ENCODE measurements around the gene ALK.

ALK gene

GRCh38 chr2:29689666-29690065, 231.7 kb downstream of the ALK start:
- Mint-ChIP-seq H3K4me3 (no peak overlapping the region), H3K27ac (no peak overlapping the region), H3K4me1 (no peaks in the 10 kb centered on the region), H3K9me3 (no peaks in the 10 kb centered on the region), H3K36me3 (no peaks in the 10 kb centered on the region)
- DNase-seq (ENCODE audit: low spot score in 2 of 2) (no peak), ATAC-seq (no peak)

- DNase-seq (ENCODE audit: low spot score in 2 of 2) (no peak), ATAC-seq (no peak)
- Mint-ChIP-seq H3K4me3 (no peak overlapping the region), H3K9me3 (no peaks in the 10 kb centered on the region), H3K36me3 (no peaks in the 10 kb centered on the region), H3K27ac (no peak overlapping the region), H3K4me1 (no peaks in the 10 kb centered on the region)
These were observed 233.0 kb downstream of the ALK start for GRCh38 chr2:29688429-29688828.

- DNase-seq (ENCODE audit: low spot score in 2 of 2) = no peak
- no peak overlapping the region for H3K4me3 Mint-ChIP-seq
- no peaks in the 10 kb centered on the region for H3K36me3 Mint-ChIP-seq
- no peak overlapping the region for H3K27ac Mint-ChIP-seq
- no peak for ATAC-seq
- H3K9me3 Mint-ChIP-seq = no peaks in the 10 kb centered on the region
- H3K4me1 Mint-ChIP-seq = no peaks in the 10 kb centered on the region
These were observed 234.3 kb downstream of the ALK start for GRCh38 chr2:29687121-29687520.

- ATAC-seq = no peak
- H3K36me3 Mint-ChIP-seq = no peaks in the 10 kb centered on the region
- no peak for DNase-seq (ENCODE audit: low spot score in 2 of 2)
- peaks cover 6% of the 10 kb centered on the region for H3K9me3 Mint-ChIP-seq
- H3K27ac Mint-ChIP-seq = no peak overlapping the region
- H3K4me3 Mint-ChIP-seq = no peak overlapping the region
- H3K4me1 Mint-ChIP-seq = no peaks in the 10 kb centered on the region
These were observed 244.4 kb downstream of the ALK start for GRCh38 chr2:29676886-29677453.

GRCh38 chr2:29664578-29664977, 256.8 kb downstream of the ALK start:
- Mint-ChIP-seq H3K36me3 (no peaks in the 10 kb centered on the region), H3K27ac (no peak overlapping the region), H3K4me1 (no peaks in the 10 kb centered on the region), H3K9me3 (peaks cover 2% of the 10 kb centered on the region), H3K4me3 (no peak overlapping the region)
- ATAC-seq (no peak), DNase-seq (ENCODE audit: low spot score in 2 of 2) (no peak)

- no peak overlapping the region for H3K4me3 Mint-ChIP-seq
- DNase-seq (ENCODE audit: low spot score in 2 of 2) = no peak
- H3K27ac Mint-ChIP-seq = no peak overlapping the region
- no peaks in the 10 kb centered on the region for H3K36me3 Mint-ChIP-seq
- no peak for ATAC-seq
- H3K4me1 Mint-ChIP-seq = no peaks in the 10 kb centered on the region
- no peaks in the 10 kb centered on the region for H3K9me3 Mint-ChIP-seq
These were observed 258.1 kb downstream of the ALK start for GRCh38 chr2:29663268-29663667.

GRCh38 chr2:29662861-29663260, 258.5 kb downstream of the ALK start:
- H3K36me3 Mint-ChIP-seq = no peaks in the 10 kb centered on the region
- ATAC-seq (no peak), DNase-seq (ENCODE audit: low spot score in 2 of 2) (no peak)
- H3K9me3 Mint-ChIP-seq = no peaks in the 10 kb centered on the region
- H3K27ac Mint-ChIP-seq = no peak overlapping the region
- H3K4me1 Mint-ChIP-seq = no peaks in the 10 kb centered on the region
- no peak overlapping the region for H3K4me3 Mint-ChIP-seq

- Mint-ChIP-seq H3K27ac (no peak overlapping the region), H3K4me3 (no peak overlapping the region), H3K4me1 (no peaks in the 10 kb centered on the region), H3K36me3 (no peaks in the 10 kb centered on the region), H3K9me3 (no peaks in the 10 kb centered on the region)
- DNase-seq (ENCODE audit: low spot score in 2 of 2) (no peak), ATAC-seq (no peak)
These were observed 261.2 kb downstream of the ALK start for GRCh38 chr2:29660201-29660600.

- no peak for DNase-seq (ENCODE audit: low spot score in 2 of 2)
- H3K4me1 Mint-ChIP-seq = no peaks in the 10 kb centered on the region
- no peaks in the 10 kb centered on the region for H3K36me3 Mint-ChIP-seq
- no peak for ATAC-seq
- H3K9me3 Mint-ChIP-seq = no peaks in the 10 kb centered on the region
- no peak overlapping the region for H3K4me3 Mint-ChIP-seq
- H3K27ac Mint-ChIP-seq = no peak overlapping the region
These were observed 262.2 kb downstream of the ALK start for GRCh38 chr2:29659178-29659577.

GRCh38 chr2:29657674-29658073, 263.7 kb downstream of the ALK start:
- Mint-ChIP-seq H3K27ac (no peak overlapping the region), H3K36me3 (no peaks in the 10 kb centered on the region), H3K9me3 (no peaks in the 10 kb centered on the region), H3K4me1 (no peaks in the 10 kb centered on the region), H3K4me3 (no peak overlapping the region)
- DNase-seq (ENCODE audit: low spot score in 2 of 2) = no peak
- no peak for ATAC-seq

GRCh38 chr2:29655391-29656086, 265.8 kb downstream of the ALK start:
- Mint-ChIP-seq H3K4me3 (no peak overlapping the region), H3K27ac (no peak overlapping the region), H3K9me3 (no peaks in the 10 kb centered on the region), H3K4me1 (no peaks in the 10 kb centered on the region), H3K36me3 (no peaks in the 10 kb centered on the region)
- no peak for ATAC-seq
- DNase-seq (ENCODE audit: low spot score in 2 of 2) = no peak

GRCh38 chr2:29650631-29651097, 270.7 kb downstream of the ALK start:
- H3K4me1 Mint-ChIP-seq = no peaks in the 10 kb centered on the region
- no peak for DNase-seq (ENCODE audit: low spot score in 2 of 2)
- no peak for ATAC-seq
- no peak overlapping the region for H3K27ac Mint-ChIP-seq
- H3K9me3 Mint-ChIP-seq = peaks cover 15% of the 10 kb centered on the region
- H3K36me3 Mint-ChIP-seq = no peaks in the 10 kb centered on the region
- H3K4me3 Mint-ChIP-seq = no peak overlapping the region

- Mint-ChIP-seq H3K36me3 (no peaks in the 10 kb centered on the region), H3K27ac (no peak overlapping the region), H3K4me3 (no peak overlapping the region), H3K9me3 (peaks cover 15% of the 10 kb centered on the region), H3K4me1 (no peaks in the 10 kb centered on the region)
- DNase-seq (ENCODE audit: low spot score in 2 of 2) = no peak
- ATAC-seq = no peak
These were observed 276.4 kb downstream of the ALK start for GRCh38 chr2:29644949-29645348.

GRCh38 chr2:29643196-29643595, 278.2 kb downstream of the ALK start:
- no peaks in the 10 kb centered on the region for H3K36me3 Mint-ChIP-seq

GRCh38 chr2:29640360-29640759, 281.0 kb downstream of the ALK start:
- no peaks in the 10 kb centered on the region for H3K4me1 Mint-ChIP-seq
- ATAC-seq (no peak), DNase-seq (ENCODE audit: low spot score in 2 of 2) (no peak)
- H3K4me3 Mint-ChIP-seq = no peak overlapping the region
- H3K9me3 Mint-ChIP-seq = no peaks in the 10 kb centered on the region
- no peaks in the 10 kb centered on the region for H3K36me3 Mint-ChIP-seq
- H3K27ac Mint-ChIP-seq = no peak overlapping the region

More at GRCh38 chr2:29643196-29643595, 278.2 kb downstream of the ALK start:
- Mint-ChIP-seq H3K4me1 (no peaks in the 10 kb centered on the region), H3K4me3 (no peak overlapping the region), H3K27ac (no peak overlapping the region), H3K9me3 (peaks cover 6% of the 10 kb centered on the region)
- DNase-seq (ENCODE audit: low spot score in 2 of 2) (no peak), ATAC-seq (no peak)

GRCh38 chr2:29638641-29639040, 282.7 kb downstream of the ALK start:
- H3K36me3 Mint-ChIP-seq = no peaks in the 10 kb centered on the region
- no peaks in the 10 kb centered on the region for H3K9me3 Mint-ChIP-seq
- H3K4me1 Mint-ChIP-seq = no peaks in the 10 kb centered on the region
- peak; percentile 19 for ATAC-seq
- DNase-seq (ENCODE audit: low spot score in 2 of 2) = no peak
- no peak overlapping the region for H3K27ac Mint-ChIP-seq
- H3K4me3 Mint-ChIP-seq = no peak overlapping the region

Measured in stimulated activated effector memory CD8-positive, alpha-beta T cell treated with anti-CD3 and anti-CD28 coated beads, Interleukin-12 subunit alpha, Interleukin-12 subunit beta, amount 100 ng/mL, for 72 hours (primary cell).